ENCODE results near the gene EN2.

The EN2 gene

GRCh38 chr7:155486783-155487508, 29.0 kb downstream of the EN2 start:
- in situ Hi-C loops (cut with MboI; ENCODE audit: low sequenced_read_pairs, unreplicated experiment) = no loop called here
- TF ChIP-seq, protein P1, sequence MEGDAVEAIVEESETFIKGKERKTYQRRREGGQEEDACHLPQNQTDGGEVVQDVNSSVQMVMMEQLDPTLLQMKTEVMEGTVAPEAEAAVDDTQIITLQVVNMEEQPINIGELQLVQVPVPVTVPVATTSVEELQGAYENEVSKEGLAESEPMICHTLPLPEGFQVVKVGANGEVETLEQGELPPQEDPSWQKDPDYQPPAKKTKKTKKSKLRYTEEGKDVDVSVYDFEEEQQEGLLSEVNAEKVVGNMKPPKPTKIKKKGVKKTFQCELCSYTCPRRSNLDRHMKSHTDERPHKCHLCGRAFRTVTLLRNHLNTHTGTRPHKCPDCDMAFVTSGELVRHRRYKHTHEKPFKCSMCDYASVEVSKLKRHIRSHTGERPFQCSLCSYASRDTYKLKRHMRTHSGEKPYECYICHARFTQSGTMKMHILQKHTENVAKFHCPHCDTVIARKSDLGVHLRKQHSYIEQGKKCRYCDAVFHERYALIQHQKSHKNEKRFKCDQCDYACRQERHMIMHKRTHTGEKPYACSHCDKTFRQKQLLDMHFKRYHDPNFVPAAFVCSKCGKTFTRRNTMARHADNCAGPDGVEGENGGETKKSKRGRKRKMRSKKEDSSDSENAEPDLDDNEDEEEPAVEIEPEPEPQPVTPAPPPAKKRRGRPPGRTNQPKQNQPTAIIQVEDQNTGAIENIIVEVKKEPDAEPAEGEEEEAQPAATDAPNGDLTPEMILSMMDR (IDR thresholded peaks at IDR 0.05; ENCODE audit: borderline replicate concordance, control extremely low read depth, extremely low read depth, insufficient read depth, missing control alignments) = no peak
- no peak for DNase-seq (ENCODE audit: low spot score)

DNA sequence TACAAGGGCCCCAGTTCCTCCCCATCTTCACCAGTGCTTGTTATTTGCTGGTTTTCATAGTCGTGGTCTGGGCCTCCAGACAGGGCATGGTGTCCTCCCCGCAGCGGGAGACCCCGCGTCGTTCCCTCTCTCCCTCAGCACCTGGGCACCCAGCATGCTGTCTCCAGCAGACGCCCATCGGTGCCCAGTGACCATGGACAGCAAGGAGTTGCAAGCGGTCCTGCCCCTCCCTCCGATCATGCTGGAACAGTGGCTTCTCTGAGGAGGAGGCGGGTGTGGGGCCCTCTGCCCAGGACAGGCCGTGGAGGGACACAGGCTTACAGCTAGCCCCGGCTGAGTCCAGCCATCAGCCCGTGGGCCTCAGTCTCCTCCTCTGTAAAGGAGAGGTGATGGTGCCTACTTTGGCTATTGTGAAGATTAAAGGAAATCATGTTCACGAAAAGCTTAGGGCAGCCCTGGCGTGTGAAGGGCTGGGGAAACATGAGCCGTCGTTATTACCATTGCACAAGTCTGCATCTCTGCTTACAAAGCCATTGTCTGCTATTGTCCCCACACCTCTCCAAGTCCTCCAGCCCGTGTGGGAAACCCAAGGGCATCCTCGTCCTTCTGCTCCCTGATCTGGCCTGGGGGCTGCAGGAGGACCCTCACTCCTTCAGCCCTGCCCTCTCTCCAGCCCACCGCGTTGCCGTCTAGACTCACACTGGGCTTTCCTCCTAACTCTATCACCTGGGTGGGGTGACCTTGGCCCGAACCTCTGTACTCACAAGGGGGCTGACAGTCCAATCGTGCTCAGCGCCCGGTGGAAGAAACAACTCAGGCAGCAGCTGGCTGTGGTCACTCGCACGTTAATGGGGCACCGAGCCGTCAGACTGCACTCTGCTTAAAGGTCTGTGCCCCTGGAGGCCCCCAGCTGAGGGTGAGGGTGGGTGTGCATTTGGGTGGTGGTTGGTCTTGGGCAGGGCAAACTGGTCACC, 29.9 kb downstream of the EN2 start:
- in situ Hi-C loops (cut with MboI; ENCODE audit: low sequenced_read_pairs, unreplicated experiment) = no loop called here
- no peak for DNase-seq (ENCODE audit: low spot score)
- TF ChIP-seq, protein P1 (IDR thresholded peaks at IDR 0.05; ENCODE audit: borderline replicate concordance, control extremely low read depth, extremely low read depth, insufficient read depth, missing control alignments) = no peak

DNA sequence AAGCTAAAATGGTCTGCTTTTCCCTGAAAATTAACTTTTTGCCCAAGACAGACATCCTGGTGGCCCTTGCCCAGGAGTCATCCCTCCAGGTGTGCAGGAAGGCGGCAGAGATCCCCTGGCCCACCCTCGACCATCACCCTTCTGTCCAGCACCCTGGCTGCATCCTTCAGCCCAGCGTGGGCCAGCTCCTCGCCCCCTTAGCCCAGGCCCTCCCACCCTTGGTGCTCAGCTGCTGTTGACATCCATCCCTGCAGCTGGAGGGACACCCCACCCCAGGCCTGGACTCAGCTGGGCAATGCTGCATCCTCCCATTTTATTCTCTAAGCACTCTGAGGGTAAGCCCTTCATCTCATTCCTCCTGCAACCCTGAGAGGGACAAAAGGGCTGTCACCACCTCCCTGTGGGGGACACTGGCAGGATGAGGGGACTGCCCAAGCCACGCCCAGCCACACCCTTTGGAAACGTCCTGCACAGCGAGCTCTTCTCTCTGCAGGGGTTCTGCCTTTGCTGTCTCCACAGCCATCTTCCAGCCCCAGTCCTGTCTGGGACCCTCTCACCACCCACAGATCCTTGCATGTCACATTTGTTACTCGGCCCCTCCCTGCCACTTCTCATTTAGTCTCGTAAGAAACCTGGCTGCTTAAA, 30.7 kb downstream of the EN2 start:
- DNase-seq (ENCODE audit: low spot score) = no peak
- TF ChIP-seq, protein P1 (IDR thresholded peaks at IDR 0.05; ENCODE audit: borderline replicate concordance, control extremely low read depth, extremely low read depth, insufficient read depth, missing control alignments) = no peak
- in situ Hi-C loops (cut with MboI; ENCODE audit: low sequenced_read_pairs, unreplicated experiment) = no loop called here

- TF ChIP-seq, protein P1 (IDR thresholded peaks at IDR 0.05; ENCODE audit: borderline replicate concordance, control extremely low read depth, extremely low read depth, insufficient read depth, missing control alignments) = no peak
- in situ Hi-C loops (cut with MboI; ENCODE audit: low sequenced_read_pairs, unreplicated experiment) = no loop called here
- DNase-seq (ENCODE audit: low spot score) = no peak
Observed at GRCh38 chr7:155489158-155489840, 31.4 kb downstream of the EN2 start.

DNA sequence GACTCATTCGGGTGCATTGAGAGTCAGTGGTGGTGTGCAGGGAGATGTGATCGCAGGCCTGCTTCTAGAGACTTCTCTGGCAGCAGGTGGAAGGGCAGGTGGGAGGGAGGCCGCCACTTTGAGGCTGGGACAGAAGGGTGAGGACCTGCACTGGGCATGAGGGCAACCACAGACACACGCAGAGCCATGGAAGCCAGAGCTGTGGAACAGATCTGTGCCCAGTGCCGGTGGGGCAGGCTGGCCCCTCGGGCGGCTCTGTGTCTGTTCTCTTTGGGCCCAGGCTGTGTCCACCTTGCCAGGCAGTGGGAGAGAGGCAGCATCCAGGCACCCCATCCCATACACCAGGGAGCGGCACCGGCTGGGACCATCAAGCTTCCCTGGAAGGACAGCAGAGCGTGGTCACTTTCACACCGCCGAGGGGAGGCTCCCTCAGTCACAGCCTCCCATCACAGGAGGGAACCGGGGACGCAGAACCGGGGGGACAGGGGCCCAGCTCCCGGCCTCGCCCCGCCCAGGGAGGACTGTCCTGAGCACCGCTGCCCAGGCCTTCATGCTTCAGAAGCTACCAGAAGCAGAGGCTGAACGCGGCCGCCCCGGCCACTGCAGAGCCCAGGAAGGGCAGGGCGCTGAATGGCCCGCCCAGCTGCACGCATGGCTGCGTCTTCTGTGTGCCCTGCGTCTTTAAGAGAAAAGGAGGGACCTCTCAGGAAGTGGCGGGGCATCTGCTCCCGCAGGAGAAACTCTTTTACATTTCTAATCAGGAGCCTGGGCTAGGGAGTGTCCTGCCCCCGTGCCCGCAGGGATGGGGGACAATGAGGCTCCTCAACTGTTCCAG, 32.1 kb downstream of the EN2 start:
- in situ Hi-C loops (cut with MboI; ENCODE audit: low sequenced_read_pairs, unreplicated experiment) = no loop called here
- DNase-seq (ENCODE audit: low spot score) = no peak
- TF ChIP-seq, protein P1 (IDR thresholded peaks at IDR 0.05; ENCODE audit: borderline replicate concordance, control extremely low read depth, extremely low read depth, insufficient read depth, missing control alignments) = no peak

Data from GM13976 (cell line).